Measurements from ENCODE around the gene ZNF165.
"Not testable (repeated sequence)": the region's sequence is repeated elsewhere in the genome, so short reads cannot be mapped to it uniquely, and the experiment has no call there.

Gene ZNF165

GRCh38 chr6:28080381-28080630 is at the start of gene ZNF165:
ZNF165 (plus strand) TSS chr6:28080568; CDS start chr6:28085481, 4,913 bp downstream.
- not testable (repeated sequence) for DNase-seq

- DNase-seq: no peak
These were observed 26.8 kb upstream of the ZNF165 start for GRCh38 chr6:28053584-28053983.

- no peak for DNase-seq
These were observed 20.0 kb upstream of the ZNF165 start for GRCh38 chr6:28060405-28060804.

- DNase-seq: no peak
These were observed 16.1 kb upstream of the ZNF165 start for GRCh38 chr6:28064272-28064671.

- no peak for DNase-seq
These were observed 12.3 kb upstream of the ZNF165 start for GRCh38 chr6:28068067-28068466.

- DNase-seq: not testable (repeated sequence)
These were observed 9.4 kb upstream of the ZNF165 start for GRCh38 chr6:28070968-28071367.

GRCh38 chr6:28078050-28078449 is 2.3 kb upstream of the ZNF165 start:
- no peak for DNase-seq

- DNase-seq: no peak
These were observed 1.5 kb upstream of the ZNF165 start for GRCh38 chr6:28078836-28079235.

- peak; percentile 93 for DNase-seq
These were observed 490 bp downstream of the ZNF165 start for GRCh38 chr6:28080631-28081485.

GRCh38 chr6:28081486-28081751 is 1.1 kb downstream of the ZNF165 start:
- DNase-seq: peak; percentile 9

- DNase-seq: peak; percentile 10
These were observed 2.6 kb downstream of the ZNF165 start for GRCh38 chr6:28082939-28083338.

- no peak for DNase-seq
These were observed 8.7 kb downstream of the ZNF165 start for GRCh38 chr6:28089054-28089453.

- DNase-seq: no peak
These were observed 10.7 kb downstream of the ZNF165 start for GRCh38 chr6:28090917-28091586.

GRCh38 chr6:28102222-28102621 is 21.9 kb downstream of the ZNF165 start:
- not testable (repeated sequence) for DNase-seq

- DNase-seq: not testable (repeated sequence)
These were observed 22.3 kb downstream of the ZNF165 start for GRCh38 chr6:28102699-28103098.

- peak; percentile 89 for DNase-seq
These were observed 24.2 kb downstream of the ZNF165 start for GRCh38 chr6:28104392-28105244.

- DNase-seq: peak; percentile 8
These were observed 24.9 kb downstream of the ZNF165 start for GRCh38 chr6:28105245-28105639.

- DNase-seq: no peak
These were observed 27.1 kb downstream of the ZNF165 start for GRCh38 chr6:28107506-28107905.

GRCh38 chr6:28111964-28112363 is 31.6 kb downstream of the ZNF165 start:
- no peak for DNase-seq

- DNase-seq: no peak
These were observed 35.4 kb downstream of the ZNF165 start for GRCh38 chr6:28115799-28116198.

GRCh38 chr6:28117386-28118050 is 37.1 kb downstream of the ZNF165 start:
- DNase-seq: no peak

GRCh38 chr6:28118217-28118616 is 37.8 kb downstream of the ZNF165 start:
- no peak for DNase-seq

GRCh38 chr6:28121876-28122275 is 41.5 kb downstream of the ZNF165 start:
- no peak for DNase-seq

Measured in activated CD4-positive, alpha-beta T cell treated with anti-CD3 and anti-CD28 coated beads, Interleukin-10, Interleukin-2, amounts not matched to agents 100 ng/mL and 50 ng/mL, durations not matched to agents 16 hours and 8 hours (primary cell).